HG02943 (cell line): ENCODE measurements around the gene MAP2.

ENCODE experiments used
- ATAC-seq: cut with Tn5 transposase; IDR thresholded peaks from one replicate; pipeline ENCODE4 v1.9.1; 2021; ENCODE audit warnings: mild to moderate bottlenecking, low read depth, moderate library complexity; ENCODE audit not compliant: unreplicated experiment

MAP2 gene

DNA sequence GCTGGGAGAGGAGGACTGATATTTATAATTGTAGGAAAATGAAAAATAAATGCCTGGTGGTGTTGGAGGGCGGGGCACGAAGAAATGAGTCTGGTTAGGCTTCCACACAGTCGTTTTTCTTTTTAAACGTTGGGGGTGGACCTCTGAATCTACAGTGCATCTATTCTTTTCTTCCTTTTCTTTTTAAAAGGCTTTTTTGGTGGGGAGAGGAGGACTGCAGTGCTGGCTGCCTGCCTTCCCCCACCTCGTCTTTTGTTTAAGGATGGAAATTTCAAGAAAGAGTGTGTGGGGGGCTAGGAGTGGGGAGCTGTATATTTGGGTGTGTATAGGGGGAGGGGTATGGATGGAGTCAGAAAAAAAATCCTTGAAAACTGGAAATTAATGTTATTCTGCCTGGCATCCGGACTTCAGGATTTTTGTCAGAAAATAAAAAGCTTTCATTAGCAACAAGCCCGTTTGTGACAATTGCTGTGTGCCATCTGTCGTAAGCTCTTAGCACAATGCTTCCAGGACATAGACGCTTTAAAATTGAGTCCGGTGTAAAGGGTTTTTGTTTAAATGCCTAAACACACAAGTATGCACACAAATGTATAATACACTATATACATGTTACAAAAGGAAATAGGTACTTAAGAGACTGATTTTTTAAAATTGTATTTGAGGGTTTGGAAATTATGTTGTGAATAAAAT lies 1.1 kb downstream of the MAP2 start:
- ATAC-seq = no peak

- ATAC-seq = no peak
Observed at GRCh38 chr2:209425471-209426071, 1.7 kb downstream of the MAP2 start.

DNA sequence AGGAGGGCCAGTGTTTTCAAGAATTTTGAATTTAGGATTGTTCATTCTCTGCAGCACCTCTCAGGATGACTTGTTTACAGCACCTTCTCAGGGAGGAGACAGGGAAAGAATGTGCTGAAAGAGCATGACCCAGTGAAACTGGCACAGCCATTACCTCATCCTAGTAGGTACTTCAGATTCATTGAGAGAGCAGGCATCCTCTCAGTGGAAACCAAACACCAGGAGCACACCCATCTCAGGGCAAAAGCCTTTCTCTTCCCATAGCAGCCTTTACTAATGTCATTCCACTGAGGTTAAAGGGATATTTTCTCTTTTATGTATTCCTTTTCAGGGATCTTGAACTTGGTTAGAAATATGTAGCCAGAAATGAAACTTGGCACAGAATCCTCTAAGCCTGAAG lies 2.6 kb downstream of the MAP2 start:
- no peak for ATAC-seq

GRCh38 chr2:209431701-209432100 lies 7.9 kb downstream of the MAP2 start:
- no peak for ATAC-seq

- no peak for ATAC-seq
Observed at GRCh38 chr2:209441541-209441940, 17.7 kb downstream of the MAP2 start.

- ATAC-seq = no peak
Observed at GRCh38 chr2:209442939-209443338, 19.1 kb downstream of the MAP2 start.

DNA sequence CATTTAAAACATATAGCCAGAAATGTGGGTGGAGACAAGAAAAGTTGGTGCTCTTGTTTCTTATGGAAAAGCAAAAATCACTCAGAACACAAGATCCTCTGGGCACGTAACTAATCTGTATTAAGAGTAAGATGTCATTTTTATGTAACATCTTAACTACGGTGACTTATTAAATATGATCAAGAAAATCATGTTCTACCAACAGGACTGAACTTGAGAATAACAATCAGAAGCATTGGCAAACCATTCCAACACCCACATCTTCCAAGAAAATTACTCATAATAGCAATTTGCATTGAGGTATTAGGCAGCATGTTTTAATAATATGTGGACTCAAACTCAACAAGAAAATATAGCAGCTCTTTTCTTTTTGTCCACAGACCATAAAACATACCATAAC lies 21.6 kb downstream of the MAP2 start:
- no peak for ATAC-seq

DNA sequence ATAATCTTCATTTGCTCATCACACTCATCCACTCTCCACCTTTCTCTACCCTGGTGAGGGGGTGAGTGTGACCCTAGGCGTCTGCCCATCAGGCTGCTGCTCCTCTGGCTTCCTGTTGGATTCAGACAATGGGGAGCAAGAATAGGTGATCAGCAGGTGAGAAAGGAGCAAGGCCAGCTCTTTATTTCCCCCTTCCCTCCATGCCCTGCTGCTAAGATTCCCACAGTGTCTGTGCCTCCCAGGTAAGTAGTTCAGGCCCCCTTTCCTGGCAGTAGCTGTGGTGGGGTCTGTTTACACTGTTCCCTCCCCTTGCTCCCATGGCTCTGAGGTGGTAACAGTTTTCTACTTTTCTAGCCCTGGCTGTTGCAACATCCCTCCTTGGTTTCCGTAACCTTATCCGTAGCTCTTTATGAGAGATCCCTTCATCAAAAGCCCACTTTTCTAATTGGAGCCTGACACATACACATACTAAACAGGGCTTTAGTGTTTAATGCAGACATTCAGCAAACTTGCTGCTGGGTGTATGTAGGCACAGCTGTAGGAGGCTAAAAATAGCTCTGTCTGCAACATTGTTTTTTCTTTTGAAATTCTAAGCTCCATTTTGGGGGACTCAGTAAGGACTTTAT lies 27.5 kb downstream of the MAP2 start:
- ATAC-seq = no peak

- no peak for ATAC-seq
Observed at GRCh38 chr2:209456489-209456888, 32.6 kb downstream of the MAP2 start.

DNA sequence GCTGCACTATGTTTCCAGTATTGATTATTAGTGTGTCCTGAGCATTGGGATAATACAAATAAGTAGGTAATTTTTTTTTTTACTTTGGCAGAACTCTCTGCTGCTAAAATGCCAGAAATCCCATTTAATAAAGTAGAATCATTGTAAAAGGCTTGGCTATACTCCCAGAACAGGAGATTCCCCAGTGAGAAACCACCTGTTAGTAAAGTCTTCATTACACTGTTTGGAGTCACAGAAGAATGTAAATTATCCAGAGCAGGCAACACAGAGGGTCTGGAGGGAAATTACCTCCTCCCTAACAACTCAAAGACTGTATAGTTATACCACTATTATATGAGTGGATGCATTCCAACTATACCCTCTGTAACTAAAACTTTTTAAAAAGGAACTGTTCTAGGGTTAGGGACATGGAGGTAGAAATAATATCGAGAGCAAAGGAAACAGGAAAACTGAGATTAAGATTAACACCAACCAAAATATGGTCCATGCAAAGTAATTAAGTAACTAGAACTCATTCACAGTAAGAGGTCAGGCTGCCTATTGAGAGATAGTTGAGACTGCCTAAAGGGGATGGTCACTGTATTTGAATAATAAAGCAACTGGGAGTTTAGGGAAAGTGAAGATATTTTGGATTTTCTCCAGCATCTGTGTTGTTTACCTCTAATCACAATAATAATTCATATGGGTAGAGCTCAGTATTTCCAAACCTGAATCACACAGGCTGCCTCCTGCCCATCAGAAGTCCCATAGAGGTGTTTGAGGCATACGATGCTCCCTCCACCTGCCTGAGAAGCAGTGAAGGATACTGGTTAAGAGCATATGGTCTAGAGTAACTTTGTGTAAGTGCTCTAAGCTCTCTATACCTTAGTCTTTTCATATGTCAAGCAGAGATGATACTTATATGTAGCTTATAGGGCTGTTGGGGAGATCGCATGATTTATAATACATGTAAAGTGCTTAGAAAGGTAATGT lies 34.4 kb downstream of the MAP2 start:
- ATAC-seq = no peak

- ATAC-seq = no peak
Observed at GRCh38 chr2:209459359-209459758, 35.5 kb downstream of the MAP2 start.

DNA sequence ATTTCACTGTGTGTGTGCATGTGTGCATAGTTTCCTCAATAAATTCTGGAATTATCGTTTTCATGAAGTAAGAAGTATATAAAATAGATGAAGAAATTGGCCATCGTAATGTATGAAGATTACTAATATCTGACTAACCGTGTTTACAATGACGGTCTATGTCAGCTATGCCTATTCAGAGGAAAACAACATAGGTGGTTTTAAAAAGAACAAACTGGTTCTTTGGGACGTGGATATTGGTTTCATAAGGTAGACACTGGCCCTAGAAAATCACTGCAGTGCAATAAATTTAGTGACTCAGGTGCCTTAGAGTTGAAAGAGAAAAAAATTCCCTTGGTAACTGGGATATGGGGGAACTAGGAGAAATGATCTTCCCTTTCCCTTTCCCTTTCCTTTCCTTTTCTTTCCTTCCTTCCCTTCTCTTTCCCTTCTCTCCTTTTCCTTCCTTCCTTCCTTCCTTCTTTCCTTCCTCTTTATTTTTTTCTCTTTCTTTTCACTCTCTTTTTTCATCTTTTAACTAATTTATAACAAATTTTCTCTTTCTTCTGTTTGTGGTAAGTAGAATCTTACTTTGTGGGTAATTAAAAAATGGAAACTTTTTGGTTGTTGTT lies 36.4 kb downstream of the MAP2 start:
- no peak for ATAC-seq

- no peak for ATAC-seq
Observed at GRCh38 chr2:209463226-209463625, 39.4 kb downstream of the MAP2 start.

DNA sequence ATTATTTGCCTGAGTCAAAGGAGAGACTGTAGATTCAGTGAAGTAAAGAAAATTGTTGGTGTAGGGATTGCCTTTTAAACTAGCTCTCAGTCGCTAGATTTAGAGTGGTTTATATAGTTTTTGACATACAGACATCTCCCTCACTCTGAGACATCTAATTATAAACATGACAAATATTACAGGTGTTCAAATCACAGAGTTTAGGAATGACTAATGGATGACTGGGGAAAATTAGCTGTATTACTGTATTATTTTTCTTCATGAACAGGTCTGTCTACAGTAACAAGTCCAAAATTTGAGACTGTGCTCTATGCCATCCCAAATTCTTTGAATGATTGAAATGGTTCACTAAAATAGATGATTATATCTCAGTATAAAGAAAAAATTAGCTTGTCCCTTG lies 40.0 kb downstream of the MAP2 start:
- ATAC-seq = no peak

DNA sequence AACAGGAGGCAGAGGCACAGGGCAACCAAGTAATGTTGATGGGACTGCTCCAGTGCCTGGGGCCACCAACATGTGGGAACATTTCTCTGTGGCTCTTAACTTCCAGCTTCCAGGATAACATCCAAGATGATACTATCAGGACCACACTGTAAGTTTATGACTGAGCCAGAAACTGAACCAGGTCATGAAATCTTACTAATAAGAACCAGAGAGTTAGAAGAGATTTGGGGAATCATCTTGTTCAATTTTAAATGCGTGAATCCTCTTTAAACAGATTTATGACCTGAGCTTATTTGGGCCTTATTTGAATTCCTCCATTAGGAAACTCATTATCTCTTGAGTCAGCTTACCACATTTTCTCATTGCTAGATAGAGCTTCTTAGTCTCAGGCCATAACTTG lies 45.0 kb downstream of the MAP2 start:
- no peak for ATAC-seq

GRCh38 chr2:209469481-209469880 lies 45.6 kb downstream of the MAP2 start:
- no peak for ATAC-seq

GRCh38 chr2:209470466-209470865 lies 46.6 kb downstream of the MAP2 start:
- ATAC-seq = no peak

- no peak for ATAC-seq
Observed at GRCh38 chr2:209471037-209471436, 47.2 kb downstream of the MAP2 start.

- no peak for ATAC-seq
Observed at GRCh38 chr2:209472112-209472832, 48.4 kb downstream of the MAP2 start.

DNA sequence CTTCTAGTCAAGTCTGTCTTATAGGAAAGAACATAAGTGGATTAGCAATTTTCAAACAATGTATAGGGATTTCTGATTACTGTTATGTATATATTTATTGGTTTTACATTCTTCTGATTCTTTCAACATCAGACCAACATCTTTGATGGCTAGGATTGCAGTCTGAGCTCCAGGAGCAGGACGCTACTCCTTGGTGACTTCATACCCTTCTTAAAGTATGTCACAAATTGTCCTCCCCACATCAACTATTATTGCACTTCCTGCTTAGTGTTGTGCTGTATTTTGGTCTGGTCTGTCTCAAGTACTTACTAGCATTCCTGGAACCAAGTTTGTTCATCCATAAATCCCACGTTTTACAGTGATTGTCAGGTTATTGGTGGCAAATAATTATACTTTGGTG lies 49.0 kb downstream of the MAP2 start:
- ATAC-seq = no peak
